PFSK-1 (cell line): ENCODE data around the gene WNK2.

Source experiments
- FOXP2 ChIP-seq: optimal IDR thresholded peaks from 2 replicates; pipeline ENCODE3; 2011; ENCODE audit warnings: borderline replicate concordance, control low read depth, inconsistent platforms; ENCODE audit not compliant: insufficient read depth; ENCODE audit errors: extremely low read length, extremely low read depth
- POLR2AphosphoS5 ChIP-seq: IDR thresholded peaks from 2 replicates; pipeline ENCODE4 v1.6.1; 2012; ENCODE audit warnings: low read depth, mild to moderate bottlenecking, control low read depth, low read length, moderate library complexity
- REST ChIP-seq, 2 experiments: IDR thresholded peaks; 2 replicates each; pipeline versions ENCODE4 v1.6.1 to v1.8.0; 2011 to 2012; ENCODE audit warnings: low read depth in 2 of 2, low read length in 2 of 2, control low read depth in 1 of 2, inconsistent platforms in 1 of 2, mild to moderate bottlenecking in 1 of 2, moderate library complexity in 1 of 2; ENCODE audit not compliant: insufficient read depth in 1 of 2
- SIN3A ChIP-seq: IDR thresholded peaks from 2 replicates; pipeline ENCODE4 v1.6.1; 2012; ENCODE audit warnings: mild to moderate bottlenecking, low read length, moderate library complexity, borderline replicate concordance; ENCODE audit not compliant: insufficient read depth
- TAF1 ChIP-seq: IDR thresholded peaks from 2 replicates; pipeline ENCODE4 v1.6.1; 2012; ENCODE audit warnings: low read length, control low read depth, borderline replicate concordance; ENCODE audit not compliant: insufficient read depth

Gene WNK2

GRCh38 chr9:93365427-93366118 is 181.6 kb downstream of the WNK2 start:
- TF ChIP-seq FOXP2 (no peak), POLR2AphosphoS5 (no peak), TAF1 (no peak), SIN3A (no peak), REST (IDR thresholded peaks at IDR 0.05; ENCODE audit: insufficient read depth in 1 of 2, low read depth in 2 of 2, low read length in 2 of 2) (no peak)

GRCh38 chr9:93366119-93366447 is 182.1 kb downstream of the WNK2 start:
- TF ChIP-seq POLR2AphosphoS5, result no peak
- no peak for TF ChIP-seq FOXP2
- no peak for TF ChIP-seq TAF1
- TF ChIP-seq SIN3A, result no peak
- no peak for TF ChIP-seq REST (IDR thresholded peaks at IDR 0.05; ENCODE audit: insufficient read depth in 1 of 2, low read depth in 2 of 2, low read length in 2 of 2)

- TF ChIP-seq SIN3A (no peak), POLR2AphosphoS5 (no peak), REST (IDR thresholded peaks at IDR 0.05; ENCODE audit: insufficient read depth in 1 of 2, low read depth in 2 of 2, low read length in 2 of 2) (no peak), TAF1 (no peak)
Observed at GRCh38 chr9:93368437-93368836, 184.5 kb downstream of the WNK2 start.

- TF ChIP-seq SIN3A (no peak), TAF1 (no peak), REST (IDR thresholded peaks at IDR 0.05; ENCODE audit: insufficient read depth in 1 of 2, low read depth in 2 of 2, low read length in 2 of 2) (no peak), POLR2AphosphoS5 (no peak), FOXP2 (no peak)
Observed at GRCh38 chr9:93369686-93370085, 185.7 kb downstream of the WNK2 start.
